T-cell (primary cell): ENCODE data around the gene NCAPD3. TPM values are rescaled to one million over a fixed set of nuclear protein-coding genes. Genes with fewer than 3 reads are reported as not detected.

Experiments used
- ATAC-seq, 4 experiments: fragments of 200-7000 bp in 3 of 4; fragments of 150-1000 bp in 1 of 4; cut with Tn5 transposase; replicated peaks in 1 of 4; 1 replicate in 3 of 4; 2 replicates in 1 of 4; pipeline ENCODE4 v1.10.0; 2021; ENCODE audit warnings: moderate library complexity in 3 of 4, mild to moderate bottlenecking in 2 of 4, moderate number of reproducible peaks in 1 of 4
- CTCF ChIA-PET, 2 donors: fragments of 300-600 bp; sonication (Branson Sonifier 250); formaldehyde crosslinking; loops; one replicate each; lab custom pipeline; 2022; ENCODE audit warnings: antibody characterized with exemption in 2 of 2; lab: Charles Lee
- POLR2A ChIA-PET, 2 donors: fragments of 300-600 bp; sonication (Branson Sonifier 250); formaldehyde crosslinking; loops; one replicate each; lab custom pipeline; 2022; ENCODE audit warnings: antibody characterized with exemption in 2 of 2; lab: Charles Lee
- DNase-seq, 35 experiments: peaks; one replicate each; pipeline versions ENCODE4 v3.0.0 to v3.0.0-alpha.2; 2013 to 2023
- H3K27ac ChIP-seq: one replicate; pipeline ENCODE4 v1.5.1; 2013; ENCODE audit warnings: low read length
- H3K27me3 ChIP-seq, 2 experiments: replicated peaks in 1 of 2; 1 replicate in 1 of 2; 2 replicates in 1 of 2; pipeline versions ENCODE4 v1.6.1 to v1.7.0; 2013; ENCODE audit warnings: low read length in 1 of 2, mixed read lengths in 1 of 2; ENCODE audit not compliant: control insufficient read depth in 2 of 2, insufficient read depth in 2 of 2; ENCODE audit errors: extremely low read depth in 1 of 2
- H3K36me3 ChIP-seq, 2 donors: 1 replicate in 1 of 2; 2 replicates in 1 of 2; pipeline versions ENCODE4 v1.6.1 to v1.7.0; 2013; ENCODE audit warnings: low read length in 1 of 2; ENCODE audit not compliant: control insufficient read depth in 2 of 2, insufficient read depth in 1 of 2; ENCODE audit errors: extremely low read depth in 1 of 2
- H3K4me1 ChIP-seq, 2 experiments: 1 replicate in 1 of 2; 2 replicates in 1 of 2; pipeline versions ENCODE4 v1.6.1 to v1.7.0; 2013; ENCODE audit warnings: low read length in 2 of 2, mixed read lengths in 1 of 2; ENCODE audit not compliant: insufficient read depth in 2 of 2, control insufficient read depth in 1 of 2; ENCODE audit errors: extremely low read depth in 1 of 2
- H3K4me3 ChIP-seq, 2 donors: 1 replicate in 1 of 2; 2 replicates in 1 of 2; pipeline versions ENCODE4 v1.5.1 to v1.7.0; 2013; ENCODE audit warnings: mild to moderate bottlenecking in 2 of 2, low read length in 1 of 2, moderate library complexity in 1 of 2; ENCODE audit not compliant: control insufficient read depth in 1 of 2; ENCODE audit errors: extremely low read depth in 1 of 2
- H3K9me3 ChIP-seq: 2 replicates; pipeline ENCODE4 v1.7.0; 2013
- H3K27ac Mint-ChIP-seq, 2 donors: one replicate each; pipeline ENCODE4 v1.8.0; 2020 to 2021; ENCODE audit warnings: mild to moderate bottlenecking in 2 of 2, mixed read lengths in 2 of 2
- H3K27me3 Mint-ChIP-seq, 2 donors: one replicate each; pipeline ENCODE4 v1.8.0; 2021 to 2022; ENCODE audit warnings: mixed read lengths in 2 of 2
- H3K36me3 Mint-ChIP-seq: one replicate; pipeline ENCODE4 v1.8.0; 2021; ENCODE audit warnings: mixed read lengths
- H3K4me1 Mint-ChIP-seq, 3 donors: one replicate each; pipeline ENCODE4 v1.8.0; 2020 to 2022; ENCODE audit warnings: mixed read lengths in 3 of 3, mild to moderate bottlenecking in 1 of 3
- H3K4me3 Mint-ChIP-seq, 3 donors: one replicate each; pipeline ENCODE4 v1.8.0; 2020 to 2022; ENCODE audit warnings: mild to moderate bottlenecking in 3 of 3, mixed read lengths in 3 of 3, moderate library complexity in 3 of 3
- H3K9me3 Mint-ChIP-seq, 3 donors: one replicate each; pipeline ENCODE4 v1.8.0; 2020 to 2022; ENCODE audit warnings: mixed read lengths in 3 of 3
- WGBS: methylation state at CpG from one replicate; pipeline ENCODE4 v1.1.5; 2013; ENCODE audit warnings: missing lambda C conversion rate; ENCODE audit not compliant: insufficient coverage; 5-methylcytosine and 5-hydroxymethylcytosine counted together
- total RNA-seq, 35 experiments: library from RNA in 6 of 35; stranded (reverse) in 6 of 35; fragments of 120-200 nt in 1 of 35; gene quantifications; one replicate each; pipeline versions ENCODE4 v1.2.1 to v1.2.4 and lab custom pipeline; 2013 to 2026

The NCAPD3 gene
- total RNA-seq, 5 donors from 2014 or later (not counting 1 experiment from before 2014, with no cell fraction given), result 33.7 to 41.9 (median 36.8) TPM

GRCh38 chr11:134254433-134255183, 30.8 kb upstream of the NCAPD3 start:
- Histone ChIP-seq H3K4me1 (peaks cover 16 to 17% of the 10 kb centered on the region in 2 experiments), H3K27ac (no peak overlapping the region), H3K27me3 (no peaks in the 10 kb centered on the region), H3K36me3 (peaks cover 11 to 39% of the 10 kb centered on the region in 2 donors), H3K9me3 (no peaks in the 10 kb centered on the region), H3K4me3 (no peak overlapping the region)
- ChIA-PET CTCF (interaction anchor here (0.5 to 3.3 kb wide), 3 partner anchors 19 to 307 kb away, joined by 4 to 13 read pairs (median 7); partner anchors contain the start of gene VPS26B (in 1 of the 2)), POLR2A (interaction anchor here (0.5 to 1.8 kb wide), 2 partner anchors 31 to 42 kb away, joined by 3 to 9 read pairs; partner anchors contain the start of genes NCAPD3 (in 1 of the 2) and VPS26B (in 1 of the 2))
- H3K9me3 Mint-ChIP-seq, result no peaks in the 10 kb centered on the region
- DNase-seq (no peak), ATAC-seq (no peak)
- peaks cover 16% of the 10 kb centered on the region for H3K36me3 Mint-ChIP-seq
- H3K27ac Mint-ChIP-seq, result peak overlapping the region in 1 of 2 donors; percentile 76
- 57% methylated on average over 1 of the region's 3 CpGs for WGBS
- peaks cover 36 to 44% (median 39%) of the 10 kb centered on the region in 3 donors for H3K4me1 Mint-ChIP-seq
- no peaks in the 10 kb centered on the region for H3K27me3 Mint-ChIP-seq
- H3K4me3 Mint-ChIP-seq, result peak overlapping the region; percentile 89 to 99 (median 93)

GRCh38 chr11:134253188-134253993, 29.6 kb upstream of the NCAPD3 start, which contains the start of the genes ACAD8 and THYN1:
ACAD8 (plus strand) TSS chr11:134253568; CDS start chr11:134253601, 33 bp downstream.
THYN1 (minus strand) TSS chr11:134253352; CDS start chr11:134252882, 470 bp downstream.
- Mint-ChIP-seq H3K27ac (peak within 1 kb of the TSS; percentile 84 to 87), H3K4me3 (peak within 1 kb of the TSS; percentile 89 to 99 (median 93)), H3K9me3 (no peaks in the 10 kb centered on the region), H3K27me3 (no peaks in the 10 kb centered on the region), H3K4me1 (peaks cover 34 to 44% (median 39%) of the 10 kb centered on the region in 3 donors), H3K36me3 (peaks cover 16% of the 10 kb centered on the region)
- DNase-seq (peak; percentile 86 to 98 (median 96)), ATAC-seq (peak; percentile 99 to 100 (median 99))
- H3K36me3 ChIP-seq, result peaks cover 9 to 39% of the 10 kb centered on the region in 2 donors
- no peaks in the 10 kb centered on the region for H3K27me3 ChIP-seq
- ChIA-PET CTCF (interaction anchor here in 1 of 2 donors (0.7 to 3.3 kb wide), 5 partner anchors 9 to 31 kb away, joined by 5 to 13 read pairs (median 6); partner anchors contain the start of genes GLB1L3 and VPS26B), POLR2A (interaction anchor here in 1 of 2 donors (0.6 to 1.8 kb wide), 3 partner anchors 10 to 29 kb away, joined by 4 to 9 read pairs (median 7); partner anchors contain the start of genes NCAPD3 and VPS26B)
- no peaks in the 10 kb centered on the region for H3K9me3 ChIP-seq
- under 1% methylated on average over 63 of the region's 70 CpGs for WGBS
- peak within 1 kb of the TSS; percentile 79 to 98 for H3K4me3 ChIP-seq
- peak within 1 kb of the TSS; percentile 30 for H3K27ac ChIP-seq
- H3K4me1 ChIP-seq, result peaks cover 16 to 17% of the 10 kb centered on the region in 2 experiments

GRCh38 chr11:134252346-134253187, 28.8 kb upstream of the NCAPD3 start:
- Mint-ChIP-seq H3K4me1 (peaks cover 31 to 44% (median 39%) of the 10 kb centered on the region in 3 donors), H3K9me3 (no peaks in the 10 kb centered on the region), H3K4me3 (peak overlapping the region; percentile 89 to 99 (median 93)), H3K36me3 (peaks cover 18% of the 10 kb centered on the region), H3K27ac (peak overlapping the region; percentile 84 to 87), H3K27me3 (no peaks in the 10 kb centered on the region)
- peak overlapping the region; percentile 79 to 98 for H3K4me3 ChIP-seq
- 7% methylated on average over 21 of the region's 27 CpGs for WGBS
- H3K4me1 ChIP-seq, result peaks cover 16 to 17% of the 10 kb centered on the region in 2 experiments
- ATAC-seq, result peak; percentile 18 to 27 (median 24)
- peak overlapping the region; percentile 30 for H3K27ac ChIP-seq
- no peaks in the 10 kb centered on the region for H3K9me3 ChIP-seq
- peaks cover 9 to 42% of the 10 kb centered on the region in 2 donors for H3K36me3 ChIP-seq
- H3K27me3 ChIP-seq, result no peaks in the 10 kb centered on the region
- DNase-seq, result peak in 9 of 35 experiments; percentile 5 to 25 (median 17)
- CTCF ChIA-PET, result interaction anchor here in 1 of 2 donors (0.8 to 3.3 kb wide), 3 partner anchors 23 to 318 kb away, joined by 5 to 13 read pairs (median 6); partner anchors contain the start of genes GLB1L3 and VPS26B
- POLR2A ChIA-PET, result no interaction called here

- WGBS, result 95% methylated on average over 2 of the region's 2 CpGs
- Mint-ChIP-seq H3K4me3 (no peak overlapping the region), H3K9me3 (no peaks in the 10 kb centered on the region), H3K27ac (no peak overlapping the region), H3K36me3 (peaks cover 26% of the 10 kb centered on the region), H3K4me1 (peaks cover 31 to 38% (median 32%) of the 10 kb centered on the region in 3 donors), H3K27me3 (no peaks in the 10 kb centered on the region)
- CTCF ChIA-PET, result interaction anchor here (1.2 to 1.4 kb wide), 5 partner anchors 10 to 200 kb away, joined by 3 to 5 read pairs (median 3); partner anchors contain the start of gene GLB1L3 (in 1 of the 2)
- Histone ChIP-seq H3K36me3 (peaks cover 19 to 53% of the 10 kb centered on the region in 2 donors), H3K9me3 (no peaks in the 10 kb centered on the region), H3K27ac (no peak overlapping the region), H3K4me3 (no peak overlapping the region), H3K27me3 (no peaks in the 10 kb centered on the region), H3K4me1 (peaks cover 16 to 17% of the 10 kb centered on the region in 2 experiments)
- DNase-seq (no peak), ATAC-seq (no peak)
- POLR2A ChIA-PET, result no interaction called here
These were observed 26.9 kb upstream of the NCAPD3 start for GRCh38 chr11:134250675-134251074.

GRCh38 chr11:134250246-134250645, 26.5 kb upstream of the NCAPD3 start:
- Mint-ChIP-seq H3K27ac (no peak overlapping the region), H3K4me3 (no peak overlapping the region)
- CTCF ChIA-PET, result interaction anchor here (1.2 to 1.4 kb wide), 4 partner anchors 11 to 200 kb away, joined by 3 to 5 read pairs (median 3); partner anchors contain the start of gene GLB1L3 (in 1 of the 2)

More at GRCh38 chr11:134250246-134250645, 26.5 kb upstream of the NCAPD3 start:
- POLR2A ChIA-PET, result no interaction called here
- Histone ChIP-seq H3K9me3 (no peaks in the 10 kb centered on the region), H3K4me3 (no peak overlapping the region), H3K36me3 (peaks cover 22 to 58% of the 10 kb centered on the region in 2 donors), H3K4me1 (peaks cover 16 to 17% of the 10 kb centered on the region in 2 experiments), H3K27ac (no peak overlapping the region), H3K27me3 (no peaks in the 10 kb centered on the region)
- DNase-seq (no peak), ATAC-seq (no peak)
- peaks cover 26% of the 10 kb centered on the region for H3K36me3 Mint-ChIP-seq
- no peaks in the 10 kb centered on the region for H3K9me3 Mint-ChIP-seq
- no peaks in the 10 kb centered on the region for H3K27me3 Mint-ChIP-seq
- WGBS, result 100% methylated on average over 1 of the region's 3 CpGs
- H3K4me1 Mint-ChIP-seq, result peaks cover 28 to 33% (median 31%) of the 10 kb centered on the region in 3 donors
